HG02973 (cell line): ENCODE data around the gene NARS2.

Experiments
- ATAC-seq: cut with Tn5 transposase; IDR thresholded peaks from one replicate; pipeline ENCODE4 v1.9.1; 2021; ENCODE audit warnings: moderate library complexity; ENCODE audit not compliant: unreplicated experiment

The NARS2 gene

DNA sequence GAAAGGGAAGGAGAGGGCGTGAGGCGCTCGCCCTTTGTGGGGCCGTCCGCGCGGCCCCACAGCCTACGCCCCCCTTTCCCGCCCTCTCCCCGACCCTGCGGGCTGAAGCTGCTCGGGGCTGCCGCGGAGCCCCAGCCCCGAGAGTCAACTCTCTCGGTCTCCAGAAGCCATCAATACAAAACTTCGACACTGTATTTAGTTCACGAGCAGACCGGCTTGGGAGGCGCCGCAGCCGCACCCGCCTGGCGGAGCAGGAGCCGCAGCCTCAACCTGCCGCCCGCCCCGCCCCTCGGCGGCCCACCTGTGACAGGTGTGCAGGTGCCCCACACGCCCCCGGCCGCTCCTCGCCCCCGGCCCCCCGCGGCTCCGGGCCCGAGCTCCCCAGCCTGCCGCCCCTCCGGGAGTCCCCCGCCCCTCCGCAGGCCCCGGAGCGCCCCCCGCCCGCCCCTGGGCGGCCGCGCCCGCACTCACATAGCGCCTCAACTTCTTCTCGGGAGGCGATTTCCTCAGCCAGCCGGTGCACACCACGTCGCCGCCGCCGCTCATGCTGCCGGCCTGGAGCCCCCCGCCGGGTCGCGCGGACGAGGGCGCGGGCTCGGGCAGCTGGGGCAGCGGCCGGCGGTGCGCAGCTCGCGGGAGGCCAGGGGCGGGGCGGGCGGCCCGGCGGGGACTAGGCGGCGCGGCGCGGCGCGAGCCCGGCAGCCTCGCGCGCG, 157.3 kb downstream of the NARS2 start, which contains the start of gene GAB2:
Gene GAB2, minus strand, starts transcription at position 646 of the 713 bp plus-strand sequence. Its CDS starts 100 bp downstream, at position 546.
- peak; percentile 4 for ATAC-seq

GRCh38 chr11:78416285-78417174, 158.1 kb downstream of the NARS2 start:
- peak; percentile 60 for ATAC-seq

DNA sequence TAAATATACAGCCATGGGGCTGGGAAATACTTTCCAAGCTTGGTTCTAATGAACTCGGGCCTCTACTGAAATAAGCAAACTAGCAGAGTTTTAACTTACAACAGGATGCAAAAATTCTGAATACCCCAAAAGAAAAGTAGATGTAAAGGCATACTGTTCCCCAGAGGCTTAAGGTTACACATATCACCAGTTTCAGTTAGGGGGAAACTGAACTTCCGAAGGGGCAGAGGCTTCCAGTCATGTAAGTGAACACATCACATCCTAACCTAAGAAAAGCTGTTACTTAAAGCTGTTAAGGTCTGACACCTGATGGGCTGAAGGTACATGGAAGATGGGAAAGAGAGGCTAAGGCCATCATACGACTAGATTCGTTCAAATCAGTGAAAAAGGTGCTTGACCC, 159.3 kb downstream of the NARS2 start:
- no peak for ATAC-seq

DNA sequence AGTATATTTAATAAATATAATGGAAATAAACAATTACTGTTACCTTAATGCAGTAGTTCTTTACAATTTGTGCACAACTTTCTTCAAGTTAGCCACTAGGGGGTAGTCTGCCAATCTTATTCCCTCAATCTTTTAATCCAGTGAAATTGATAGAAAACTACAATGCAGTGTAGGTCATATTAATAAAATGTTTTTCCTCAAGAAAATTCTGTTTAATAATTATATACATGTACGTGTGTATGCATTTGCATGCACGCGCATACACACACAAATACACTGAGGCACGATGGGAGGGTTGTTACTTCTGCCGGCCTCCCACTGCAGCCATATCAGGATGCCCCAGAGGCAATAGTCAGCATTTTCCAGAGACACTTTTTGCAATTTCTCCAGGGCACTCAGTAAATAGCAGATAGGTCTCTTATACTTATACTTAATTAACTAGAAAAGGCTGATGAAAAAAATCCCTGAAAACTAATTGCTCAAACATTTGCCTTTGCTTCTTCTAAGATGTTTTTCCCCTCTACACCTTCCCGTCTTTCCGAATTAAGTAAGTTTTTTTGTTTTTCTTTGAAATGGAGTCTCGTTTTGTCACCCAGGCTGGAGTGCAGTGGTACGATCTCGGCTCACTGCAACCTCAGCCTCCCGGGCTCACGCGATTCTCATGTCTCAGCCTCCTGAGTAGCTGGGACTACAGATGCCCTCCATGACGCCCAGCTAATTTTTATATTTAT, 160.2 kb downstream of the NARS2 start:
- no peak for ATAC-seq

- no peak for ATAC-seq
These were observed 166.0 kb downstream of the NARS2 start for GRCh38 chr11:78408619-78409018.

DNA sequence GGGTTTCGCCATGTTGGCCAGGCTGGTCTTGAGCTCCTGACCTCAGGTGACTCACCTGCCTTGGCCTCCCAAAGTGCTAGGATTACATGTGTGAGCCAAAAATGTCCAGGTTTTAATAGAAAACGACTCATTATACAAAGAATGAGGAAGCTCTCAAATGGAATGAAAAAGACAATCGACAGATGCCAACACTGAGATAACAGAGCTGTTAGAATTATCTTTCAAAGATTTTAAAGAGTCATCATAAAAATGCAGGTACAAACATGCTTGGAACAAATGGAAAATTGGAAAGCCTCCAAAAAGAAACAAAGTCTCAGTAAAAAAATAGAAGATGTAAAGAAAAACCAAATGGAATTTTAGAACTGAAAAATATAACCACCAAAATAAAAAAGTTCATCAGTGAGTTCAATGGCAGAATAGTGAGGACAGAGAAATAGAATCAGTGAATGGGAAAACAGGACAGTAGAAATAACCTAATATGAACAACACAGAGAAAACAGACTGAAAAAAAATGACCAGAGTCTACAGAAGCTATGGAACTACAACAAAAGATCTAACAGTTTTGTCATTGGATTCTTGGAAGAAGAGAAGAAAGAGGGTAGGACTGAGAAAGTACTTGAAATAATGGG, 168.0 kb downstream of the NARS2 start:
- ATAC-seq = no peak

DNA sequence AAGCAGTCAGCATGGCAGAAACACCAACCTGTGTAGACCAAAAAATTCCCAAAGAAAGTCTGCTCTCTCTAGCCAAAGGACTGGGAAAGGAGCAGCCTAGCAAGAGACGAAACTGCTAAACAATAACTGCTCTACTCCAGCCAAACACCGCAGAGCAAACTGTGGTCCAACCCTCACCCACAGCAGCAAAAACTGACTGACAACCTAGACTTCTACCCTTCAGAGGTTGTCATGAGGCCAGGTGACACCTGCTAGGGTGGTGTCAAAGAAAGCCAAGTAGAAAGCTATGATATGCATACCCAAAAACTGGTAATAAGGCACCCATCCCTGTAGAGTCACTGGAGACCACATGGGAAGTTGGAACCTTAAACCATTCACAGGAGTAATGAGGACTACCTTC, 168.9 kb downstream of the NARS2 start:
- no peak for ATAC-seq

GRCh38 chr11:78403781-78404180, 170.9 kb downstream of the NARS2 start:
- no peak for ATAC-seq

GRCh38 chr11:78402847-78403246, 171.8 kb downstream of the NARS2 start:
- ATAC-seq = no peak

- ATAC-seq = no peak
These were observed 174.0 kb downstream of the NARS2 start for GRCh38 chr11:78400702-78401101.

DNA sequence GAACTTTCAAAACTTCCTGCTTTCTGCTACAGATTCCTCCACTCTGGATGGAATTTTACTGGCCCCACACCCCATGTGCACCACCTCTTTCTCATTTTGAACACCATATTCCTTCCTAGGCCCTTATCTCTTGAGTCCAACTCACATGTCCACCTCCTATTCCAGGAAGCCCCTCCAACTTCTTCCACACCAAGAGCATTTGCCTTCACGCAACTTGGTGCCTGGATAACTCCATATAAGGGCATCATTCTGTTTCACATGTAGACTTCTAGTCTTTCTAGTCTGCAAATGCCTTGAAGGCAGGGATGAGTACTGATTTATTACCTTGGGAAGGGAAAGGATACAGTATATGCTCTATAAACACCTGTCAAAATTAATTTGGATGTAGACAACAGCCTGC, 174.5 kb downstream of the NARS2 start:
- ATAC-seq = no peak

- no peak for ATAC-seq
These were observed 175.5 kb downstream of the NARS2 start for GRCh38 chr11:78399136-78399535.

DNA sequence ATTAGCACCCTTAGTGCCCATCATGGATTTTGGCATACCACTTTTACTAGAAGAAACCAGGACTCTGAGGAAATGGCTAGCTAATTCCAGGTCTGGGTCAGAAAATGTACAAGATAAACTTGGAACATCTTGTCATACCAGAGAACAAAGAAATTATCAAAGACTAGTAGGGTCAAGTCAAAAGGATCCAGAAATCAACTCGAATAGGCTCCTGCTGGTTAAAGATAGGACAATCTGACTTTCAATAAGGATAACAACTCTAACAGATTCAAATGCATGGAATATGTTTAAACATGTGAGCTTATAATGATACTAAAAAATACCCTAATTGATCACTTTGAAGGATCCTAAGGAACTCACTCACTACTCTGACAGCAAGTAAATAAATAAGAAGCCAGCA, 175.9 kb downstream of the NARS2 start:
- no peak for ATAC-seq

DNA sequence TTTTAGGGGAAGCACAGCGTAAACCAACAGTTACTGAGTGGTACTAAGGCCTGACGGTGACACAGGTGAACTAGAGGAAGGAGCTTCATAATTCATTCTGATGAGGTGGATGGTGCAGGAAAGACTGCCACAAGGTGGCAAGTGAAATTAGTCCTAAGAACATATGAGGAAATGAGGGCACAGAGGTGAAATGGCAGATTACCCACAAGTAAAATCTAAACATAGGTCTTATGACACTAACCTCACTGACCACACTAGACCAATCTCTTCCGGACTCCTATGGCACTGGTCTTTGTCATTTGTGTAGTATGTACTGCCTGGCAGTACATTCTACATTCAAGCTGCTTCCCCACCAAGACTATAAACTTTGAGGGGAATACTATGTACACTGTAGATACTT, 177.3 kb downstream of the NARS2 start:
- ATAC-seq = peak; percentile 79

- no peak for ATAC-seq
These were observed 179.1 kb downstream of the NARS2 start for GRCh38 chr11:78395597-78395996.

DNA sequence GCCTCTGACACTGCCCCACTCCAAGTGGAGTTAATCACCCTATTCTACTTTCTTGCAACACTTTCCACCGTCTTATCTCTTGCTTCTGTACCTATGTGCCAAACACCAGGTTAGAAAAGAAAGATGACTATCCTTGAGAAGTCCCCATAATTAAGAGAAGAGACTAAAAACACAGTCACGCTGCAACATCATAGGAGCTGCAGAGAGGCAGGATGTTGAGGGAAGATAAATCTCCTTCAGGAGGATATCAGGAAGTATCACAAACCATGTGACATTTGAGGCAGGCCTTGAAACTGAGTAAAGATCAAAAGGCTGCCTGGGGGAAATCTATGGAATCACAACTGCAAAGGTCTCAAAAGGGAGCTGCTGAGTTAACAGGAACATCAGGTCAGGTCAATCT, 181.8 kb downstream of the NARS2 start:
- no peak for ATAC-seq

- ATAC-seq = no peak
These were observed 183.2 kb downstream of the NARS2 start for GRCh38 chr11:78391424-78391823.

DNA sequence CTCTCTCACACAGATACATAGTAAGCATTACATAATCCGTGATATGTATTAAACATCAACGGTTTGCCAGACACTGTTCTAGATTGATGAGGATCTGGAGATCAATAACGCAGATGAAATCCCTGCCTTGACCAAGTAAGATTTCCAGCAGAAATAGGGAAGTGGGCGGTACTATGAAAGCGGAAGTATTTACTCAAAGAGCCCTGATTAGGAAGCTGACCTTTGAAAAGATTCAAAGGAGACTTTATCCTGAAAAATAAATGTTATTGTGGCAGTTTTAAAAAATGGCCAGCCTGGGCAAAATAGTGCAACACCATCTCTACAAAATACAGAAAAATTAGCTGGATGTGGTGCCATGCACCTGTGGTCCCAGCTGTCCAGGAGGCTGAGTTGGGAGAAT, 183.9 kb downstream of the NARS2 start:
- no peak for ATAC-seq

- ATAC-seq = no peak
These were observed 188.3 kb downstream of the NARS2 start for GRCh38 chr11:78386215-78386941.
